A673 (cell line): Measurements from ENCODE around the gene C6orf58. TPM values are rescaled to one million over a fixed set of nuclear protein-coding genes. Genes with fewer than 3 reads are reported as not detected.

Source experiments
- BruUV-seq: library from RNA; stranded (reverse); fragments of 400-500 nt; replicated peaks from 2 replicates; lab custom pipeline; 2021; lab: Mats Ljungman, UMichigan
- CTCF ChIA-PET: fragments of 300-600 bp; sonication (Branson Sonifier 250); formaldehyde crosslinking; loops from one replicate; lab custom pipeline; 2022; ENCODE audit warnings: antibody characterized with exemption; lab: Charles Lee
- POLR2A ChIA-PET: fragments of 300-600 bp; sonication (Branson Sonifier 250); formaldehyde crosslinking; loops from one replicate; lab custom pipeline; 2022; ENCODE audit warnings: antibody characterized with exemption; ENCODE audit not compliant: low non-redundant PET; lab: Charles Lee
- DNase-seq: peaks from one replicate; pipeline ENCODE4 v3.0.0-alpha.2; 2015; ENCODE audit warnings: low spot score
- H3K27ac ChIP-seq: fragments of 200-600 bp; sonication (generic); 2 replicates; pipeline ENCODE4 v1.5.1; 2016; ENCODE audit warnings: mixed run types, low read depth, mild to moderate bottlenecking, mixed read lengths, antibody characterized with exemption, low read length; ENCODE audit not compliant: poor library complexity, severe bottlenecking
- H3K27me3 ChIP-seq: fragments of 200-600 bp; sonication (generic); replicated peaks from 2 replicates; pipeline ENCODE4 v1.6.1; 2017; ENCODE audit warnings: mixed run types, low read depth, mild to moderate bottlenecking, mixed read lengths, antibody characterized with exemption, low read length; ENCODE audit not compliant: insufficient read depth, poor library complexity
- H3K36me3 ChIP-seq: fragments of 200-600 bp; sonication (generic); 2 replicates; pipeline ENCODE4 v1.6.1; 2016; ENCODE audit warnings: mixed run types, mild to moderate bottlenecking, mixed read lengths, antibody characterized with exemption, low read length; ENCODE audit not compliant: insufficient read depth, poor library complexity, severe bottlenecking
- H3K4me1 ChIP-seq: fragments of 200-600 bp; sonication (generic); 2 replicates; pipeline ENCODE4 v1.6.1; 2017; ENCODE audit warnings: mixed run types, mild to moderate bottlenecking, mixed read lengths, antibody characterized with exemption, low read length; ENCODE audit not compliant: insufficient read depth, poor library complexity, severe bottlenecking
- H3K4me3 ChIP-seq: fragments of 200-600 bp; sonication (generic); 2 replicates; pipeline ENCODE4 v1.5.1; 2016; ENCODE audit warnings: low read depth, mixed run types, mild to moderate bottlenecking, mixed read lengths, low read length; ENCODE audit not compliant: poor library complexity, severe bottlenecking
- H3K9me3 ChIP-seq: fragments of 200-600 bp; sonication (generic); 2 replicates; pipeline ENCODE4 v1.6.1; 2016; ENCODE audit warnings: mixed run types, low read depth, mild to moderate bottlenecking, mixed read lengths, antibody characterized with exemption, low read length; ENCODE audit not compliant: poor library complexity, severe bottlenecking
- CTCF ChIP-seq: fragments of 300-800, 200-600 bp; sonication (generic); conservative IDR thresholded peaks from 2 replicates; pipeline ENCODE4 v1.5.1; 2017; ENCODE audit warnings: low read depth, mild to moderate bottlenecking, antibody characterized with exemption, low read length, moderate library complexity, mixed read lengths
- EZH2 ChIP-seq: fragments of 200-600 bp; sonication (generic); IDR thresholded peaks from 2 replicates; pipeline ENCODE4 v1.6.1; 2017; ENCODE audit warnings: borderline replicate concordance, low read depth, mild to moderate bottlenecking, mixed read lengths, antibody characterized with exemption, low read length; ENCODE audit not compliant: poor library complexity, severe bottlenecking
- intact Hi-C: fragments of 100-400 bp; cut with micrococcal nuclease; formaldehyde crosslinking; loops from one replicate; pipeline ENCODE4 v1.10.0; 2022; ENCODE audit not compliant: unreplicated experiment
- total RNA-seq: library from RNA; stranded (reverse); gene quantifications from 2 replicates; pipeline ENCODE4 v1.2.3, GENCODE V29; 2021

The C6orf58 gene
- total RNA-seq, 1 experiment from 2014 or later = 0.64 TPM

DNA sequence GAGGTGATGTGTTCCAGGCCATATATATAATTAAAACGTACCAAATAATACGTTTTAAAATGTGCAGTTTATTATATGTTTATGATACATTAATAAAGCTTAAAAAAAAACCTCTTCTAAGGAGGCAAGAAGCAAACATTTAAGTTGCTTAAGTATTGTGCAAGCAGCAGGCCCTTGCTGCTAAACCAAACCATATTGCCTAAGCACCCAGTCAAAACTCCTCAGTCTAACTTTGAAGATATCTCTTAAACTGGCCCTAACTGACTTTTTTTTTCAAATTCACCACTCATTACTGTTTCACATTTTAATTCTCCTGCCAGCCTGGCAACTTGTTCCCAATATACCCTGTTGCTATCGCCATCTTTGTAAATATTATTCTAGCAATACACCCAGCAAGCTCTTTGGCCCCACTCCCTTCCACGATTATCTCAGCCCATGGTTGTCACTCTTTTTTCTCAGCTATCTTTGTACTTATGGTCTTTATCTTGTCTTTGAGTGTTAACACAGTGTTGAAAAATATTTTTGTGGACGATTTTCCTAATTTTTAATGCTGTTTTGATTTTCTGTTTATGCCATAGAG is 60.9 kb downstream of the C6orf58 start:
- Histone ChIP-seq H3K27ac (no peak overlapping the region), H3K4me1 (no peaks in the 10 kb centered on the region), H3K4me3 (no peak overlapping the region), H3K9me3 (no peaks in the 10 kb centered on the region), H3K27me3 (no peaks in the 10 kb centered on the region), H3K36me3 (no peaks in the 10 kb centered on the region)
- ChIA-PET POLR2A (no interaction called here), CTCF (no interaction called here)
- no peak for DNase-seq
- no TSS peak for BruUV-seq
- no peak for TF ChIP-seq EZH2
- TF ChIP-seq CTCF = no peak
- intact Hi-C loops = no loop called here

Other genes starting within 250 kb of the C6orf58 start
- gene ECHDC1, start 233.6 kb upstream of the C6orf58 start, total RNA-seq = 79.7 and 102 TPM in 2 replicates
- gene KIAA0408, start 117.8 kb upstream of the C6orf58 start, total RNA-seq = 27.7 and 34.7 TPM in 2 replicates